Neuronal stem cell (in vitro differentiated cells): ENCODE measurements around the gene SIRT2.

ENCODE experiments used
- DNase-seq: peaks from one replicate; pipeline ENCODE4 v3.0.0-alpha.2; 2013; ENCODE audit warnings: low spot score
- H2AFZ ChIP-seq: one replicate; pipeline ENCODE4 v1.6.1; 2013; ENCODE audit warnings: mild to moderate bottlenecking, low read length, inconsistent platforms
- H2AK5ac ChIP-seq: 2 replicates; pipeline ENCODE4 v1.6.1; 2013; ENCODE audit warnings: low read depth, mild to moderate bottlenecking, inconsistent platforms, low read length, moderate library complexity, mixed read lengths
- H2BK120ac ChIP-seq: 2 replicates; pipeline ENCODE4 v1.6.1; 2013; ENCODE audit warnings: low read depth, mild to moderate bottlenecking, inconsistent platforms, low read length, moderate library complexity, mixed read lengths
- H2BK12ac ChIP-seq: one replicate; pipeline ENCODE4 v1.6.1; 2013; ENCODE audit warnings: low read length, inconsistent platforms
- H2BK15ac ChIP-seq: 2 replicates; pipeline ENCODE4 v1.6.1; 2013; ENCODE audit warnings: mild to moderate bottlenecking, low read length, inconsistent platforms, mixed read lengths
- H2BK5ac ChIP-seq: one replicate; pipeline ENCODE4 v1.6.1; 2013; ENCODE audit warnings: inconsistent platforms, mild to moderate bottlenecking, low read length, moderate library complexity
- H3K14ac ChIP-seq: one replicate; pipeline ENCODE4 v1.6.1; 2013; ENCODE audit warnings: low read length, inconsistent platforms
- H3K18ac ChIP-seq: 2 replicates; pipeline ENCODE4 v1.6.1; 2013; ENCODE audit warnings: low read length, inconsistent platforms
- H3K23ac ChIP-seq: 2 replicates; pipeline ENCODE4 v1.6.1; 2013; ENCODE audit warnings: low read depth, mild to moderate bottlenecking, mixed read lengths, low read length, inconsistent platforms; ENCODE audit not compliant: poor library complexity
- H3K27ac ChIP-seq: replicated peaks from 3 replicates; pipeline ENCODE4 v1.5.1; 2013; ENCODE audit warnings: low read length, inconsistent platforms
- H3K27me3 ChIP-seq, 3 experiments: 2 replicates each; pipeline ENCODE4 v1.6.1; 2013; ENCODE audit warnings: low read length in 3 of 3, mild to moderate bottlenecking in 2 of 3, inconsistent platforms in 1 of 3, low read depth in 1 of 3, mixed read lengths in 1 of 3, moderate library complexity in 1 of 3; ENCODE audit not compliant: control insufficient read depth in 3 of 3, insufficient read depth in 3 of 3
- H3K36me3 ChIP-seq, 2 donors: replicated peaks in 1 of 2; 2 replicates each; pipeline ENCODE4 v1.6.1; 2013; ENCODE audit warnings: low read length in 2 of 2; ENCODE audit not compliant: control insufficient read depth in 2 of 2, insufficient read depth in 2 of 2
- H3K4ac ChIP-seq: 2 replicates; pipeline ENCODE4 v1.6.1; 2013; ENCODE audit warnings: inconsistent platforms, mild to moderate bottlenecking, low read length, moderate library complexity
- H3K4me1 ChIP-seq, 2 donors: 1 replicate in 1 of 2; 2 replicates in 1 of 2; pipeline ENCODE4 v1.6.1; 2013; ENCODE audit warnings: low read length in 2 of 2, low read depth in 1 of 2; ENCODE audit not compliant: control insufficient read depth in 2 of 2, insufficient read depth in 1 of 2
- H3K4me2 ChIP-seq: one replicate; pipeline ENCODE4 v1.6.1; 2013; ENCODE audit warnings: mild to moderate bottlenecking, low read length, inconsistent platforms; ENCODE audit not compliant: insufficient read depth, poor library complexity, severe bottlenecking
- H3K4me3 ChIP-seq, 2 donors: 2 replicates each; pipeline ENCODE4 v1.5.1; 2013; ENCODE audit warnings: low read length in 2 of 2, mild to moderate bottlenecking in 2 of 2, inconsistent platforms in 1 of 2, moderate library complexity in 1 of 2
- H3K79me1 ChIP-seq: one replicate; pipeline ENCODE4 v1.6.1; 2013; ENCODE audit warnings: low read depth, mild to moderate bottlenecking, inconsistent platforms, low read length, moderate library complexity
- H3K9ac ChIP-seq: one replicate; pipeline ENCODE4 v1.6.1; 2013; ENCODE audit warnings: mild to moderate bottlenecking, low read depth, low read length, inconsistent platforms; ENCODE audit not compliant: poor library complexity
- H3K9me3 ChIP-seq, 2 donors: replicated peaks in 1 of 2; 2 replicates each; pipeline versions ENCODE3 to v1.6.1; 2013; ENCODE audit warnings: low read length in 2 of 2, mild to moderate bottlenecking in 2 of 2, inconsistent platforms in 1 of 2, low read depth in 1 of 2, mixed read lengths in 1 of 2, moderate library complexity in 1 of 2; ENCODE audit not compliant: control insufficient read depth in 2 of 2, insufficient read depth in 1 of 2
- H4K8ac ChIP-seq: one replicate; pipeline ENCODE4 v1.6.1; 2013; ENCODE audit warnings: low read depth, mild to moderate bottlenecking, inconsistent platforms, low read length, moderate library complexity
- H4K91ac ChIP-seq: one replicate; pipeline ENCODE4 v1.6.1; 2013; ENCODE audit warnings: low read length, low read depth, mild to moderate bottlenecking, inconsistent platforms; ENCODE audit not compliant: poor library complexity
- WGBS, 2 donors: extraction: QIAGEN DNeasy Blood & Tissue Kit; methylation state at CpG; one replicate each; pipeline ENCODE4 v1.1.7; 2013; ENCODE audit warnings: missing lambda C conversion rate in 2 of 2, mixed read lengths in 1 of 2; ENCODE audit not compliant: insufficient read length in 2 of 2, insufficient replicate concordance in 1 of 2; ENCODE audit errors: extremely low coverage in 2 of 2; 5-methylcytosine and 5-hydroxymethylcytosine counted together

SIRT2 gene

DNA sequence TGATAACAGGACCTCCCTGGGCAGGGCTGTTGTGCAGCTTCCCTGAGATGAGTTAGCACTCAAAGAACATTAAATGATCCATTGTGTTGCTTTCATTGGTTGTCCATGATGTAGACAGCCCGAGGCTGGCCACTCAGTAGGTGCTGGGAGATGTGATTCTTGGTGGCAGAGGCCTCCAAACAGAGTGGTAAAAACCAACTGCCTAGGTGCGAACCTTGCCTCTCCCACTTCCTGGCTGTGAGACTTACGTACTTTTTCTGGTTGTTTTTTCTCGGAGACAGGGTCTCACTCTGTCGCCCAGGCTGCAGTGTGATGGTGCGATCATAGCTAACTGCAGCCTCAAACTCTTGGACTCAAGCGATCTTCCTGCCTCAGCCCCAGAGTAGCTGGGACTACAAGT, 25.0 kb upstream of the SIRT2 start:
- Histone ChIP-seq H3K14ac (no peak overlapping the region), H3K23ac (no peak overlapping the region), H3K4me1 (no peaks in the 10 kb centered on the region), H3K4me3 (no peak overlapping the region), H3K79me1 (no peaks in the 10 kb centered on the region), H3K27me3 (no peaks in the 10 kb centered on the region), H2AK5ac (no peak overlapping the region), H2BK15ac (no peak overlapping the region), H4K91ac (no peak overlapping the region), H4K8ac (no peak overlapping the region), H2BK120ac (no peak overlapping the region), H3K36me3 (peaks cover 32 to 56% of the 10 kb centered on the region in 2 donors), H2AFZ (no peak overlapping the region), H3K4me2 (no peak overlapping the region), H2BK12ac (no peak overlapping the region), H3K9ac (no peak overlapping the region), H3K18ac (no peak overlapping the region), H3K9me3 (no peaks in the 10 kb centered on the region), H3K27ac (no peak overlapping the region), H2BK5ac (no peak overlapping the region), H3K4ac (no peak overlapping the region)
- WGBS, 2 donors: no CpG with 5 or more reads among the region's 7 CpGs
- DNase-seq: no peak

DNA sequence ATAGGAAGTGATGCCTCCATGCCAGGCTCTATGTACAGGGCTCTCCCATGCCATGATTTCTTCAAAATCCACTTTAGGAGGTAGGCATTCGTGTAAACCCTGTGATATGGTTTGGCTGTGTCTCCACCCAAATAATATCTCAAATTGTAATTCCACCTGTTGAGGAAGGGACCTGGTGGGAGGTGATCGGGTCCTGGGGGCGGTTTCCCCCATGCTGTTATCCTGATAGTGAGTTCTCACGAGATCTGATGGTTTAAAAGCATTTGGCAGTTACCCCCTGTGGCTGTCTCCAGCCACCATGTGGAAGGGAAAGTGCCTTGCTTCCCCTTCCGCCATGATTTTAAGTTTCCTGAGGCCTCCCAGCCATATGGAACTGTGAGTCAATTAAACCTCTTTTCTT, 23.1 kb upstream of the SIRT2 start:
- Histone ChIP-seq H3K36me3 (peaks cover 34 to 44% of the 10 kb centered on the region in 2 donors), H3K79me1 (no peaks in the 10 kb centered on the region), H4K91ac (no peak overlapping the region), H2BK5ac (no peak overlapping the region), H3K4me3 (no peak overlapping the region), H2BK120ac (no peak overlapping the region), H3K27ac (no peak overlapping the region), H3K23ac (no peak overlapping the region), H3K4me2 (no peak overlapping the region), H2BK12ac (no peak overlapping the region), H3K18ac (no peak overlapping the region), H2BK15ac (no peak overlapping the region), H3K27me3 (no peaks in the 10 kb centered on the region), H2AK5ac (no peak overlapping the region), H3K9ac (no peak overlapping the region), H4K8ac (no peak overlapping the region), H3K9me3 (no peaks in the 10 kb centered on the region), H2AFZ (no peak overlapping the region), H3K14ac (no peak overlapping the region), H3K4me1 (no peaks in the 10 kb centered on the region), H3K4ac (no peak overlapping the region)
- DNase-seq: no peak
- WGBS, 2 donors: no CpG with 5 or more reads among the region's 5 CpGs

DNA sequence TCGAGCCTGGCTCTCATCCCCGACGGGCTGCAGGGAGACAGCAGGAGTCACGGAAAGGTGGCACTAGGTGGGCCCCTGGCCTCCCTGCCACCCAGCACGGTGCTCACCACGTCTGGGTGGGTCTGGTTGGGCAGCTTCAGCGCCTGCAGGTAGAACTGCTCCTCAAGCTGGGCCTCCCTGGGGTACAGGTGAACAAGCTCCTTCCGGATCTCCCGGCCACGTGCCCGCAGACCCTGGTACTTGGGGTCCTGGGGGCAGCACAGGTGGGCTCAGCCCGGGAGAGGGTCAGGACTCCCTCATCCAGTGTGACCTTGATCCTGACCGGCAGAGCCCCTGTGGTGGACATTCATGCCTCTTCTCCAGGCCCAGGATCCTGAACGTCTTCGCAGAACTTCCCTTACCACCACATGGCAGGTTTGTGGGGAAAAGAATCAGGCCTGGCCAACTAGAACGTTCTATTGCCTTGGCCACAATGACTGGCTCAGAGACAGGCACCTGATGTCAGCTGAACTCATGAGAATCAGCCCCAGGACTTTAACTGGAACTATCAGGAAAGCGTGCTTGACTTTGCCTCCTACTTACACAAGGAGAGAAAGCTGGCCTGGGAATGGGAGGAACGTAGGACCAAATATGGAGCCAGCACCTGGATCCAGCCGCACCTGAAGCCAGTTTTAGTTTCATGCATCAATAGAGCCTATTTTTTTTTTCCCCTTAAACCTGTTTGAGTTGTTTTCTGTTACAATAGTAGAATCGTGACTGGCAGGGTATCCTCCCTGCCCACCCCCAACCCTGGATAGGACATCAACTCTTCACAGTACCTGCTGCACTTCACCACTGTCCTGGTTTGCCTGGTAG, 22.2 kb upstream of the SIRT2 start:
- no peak overlapping the region for H3K23ac ChIP-seq
- no peak overlapping the region for H2AFZ ChIP-seq
- peaks cover 34 to 43% of the 10 kb centered on the region in 2 donors for H3K36me3 ChIP-seq
- no peaks in the 10 kb centered on the region for H3K79me1 ChIP-seq
- WGBS, 2 donors: no CpG with 5 or more reads among the region's 20 CpGs
- H3K4me3 ChIP-seq: no peak overlapping the region
- H3K4ac ChIP-seq: no peak overlapping the region
- no peaks in the 10 kb centered on the region for H3K4me1 ChIP-seq
- no peaks in the 10 kb centered on the region for H3K9me3 ChIP-seq
- no peak overlapping the region for H4K91ac ChIP-seq
- H3K4me2 ChIP-seq: no peak overlapping the region
- H3K18ac ChIP-seq: no peak overlapping the region
- no peak overlapping the region for H4K8ac ChIP-seq
- no peak overlapping the region for H3K27ac ChIP-seq
- no peak for DNase-seq
- H3K9ac ChIP-seq: no peak overlapping the region
- H2BK15ac ChIP-seq: no peak overlapping the region
- H2AK5ac ChIP-seq: no peak overlapping the region
- no peak overlapping the region for H3K14ac ChIP-seq
- H2BK5ac ChIP-seq: no peak overlapping the region
- no peaks in the 10 kb centered on the region for H3K27me3 ChIP-seq
- H2BK12ac ChIP-seq: no peak overlapping the region
- H2BK120ac ChIP-seq: no peak overlapping the region

DNA sequence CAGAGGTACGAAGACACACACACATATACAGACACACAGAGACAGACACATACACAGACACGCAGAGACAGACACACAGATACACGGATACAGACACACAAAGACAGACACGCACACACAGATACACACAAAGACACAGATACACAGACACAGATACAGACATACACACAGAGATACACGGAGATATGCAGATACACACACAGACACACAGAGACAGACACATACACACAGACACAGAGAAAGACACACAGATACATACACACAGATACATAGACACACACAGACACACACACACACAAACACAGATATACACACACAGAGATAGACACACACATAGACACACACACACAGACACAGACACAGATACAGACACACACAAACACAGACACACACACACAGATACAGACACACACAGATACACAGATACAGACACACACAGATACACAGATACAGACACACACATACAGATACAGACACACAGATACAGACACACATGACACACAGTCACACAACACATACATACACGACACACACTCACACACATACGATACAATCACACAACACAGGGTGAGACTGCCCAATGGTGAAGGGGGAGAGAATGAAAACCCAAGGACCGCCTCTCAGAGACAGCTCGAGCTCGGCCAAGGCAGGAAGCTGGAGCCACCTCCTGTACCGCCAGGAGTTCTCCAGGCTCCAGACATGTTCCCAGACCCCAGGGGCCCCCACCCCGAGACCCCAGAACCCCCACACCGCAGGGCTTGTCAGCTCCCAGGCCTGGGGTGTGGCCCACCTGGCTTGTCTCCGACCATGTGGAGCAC, 21.4 kb upstream of the SIRT2 start:
- H2AK5ac ChIP-seq: no peak overlapping the region
- H4K8ac ChIP-seq: no peak overlapping the region
- H2BK12ac ChIP-seq: no peak overlapping the region
- no peak overlapping the region for H3K4ac ChIP-seq
- H3K27ac ChIP-seq: no peak overlapping the region
- H2BK15ac ChIP-seq: no peak overlapping the region
- no peak overlapping the region for H3K18ac ChIP-seq
- H2BK120ac ChIP-seq: no peak overlapping the region
- H3K23ac ChIP-seq: no peak overlapping the region
- no peak overlapping the region for H3K4me2 ChIP-seq
- peaks cover 2% of the 10 kb centered on the region for H3K79me1 ChIP-seq
- H4K91ac ChIP-seq: no peak overlapping the region
- no peaks in the 10 kb centered on the region for H3K9me3 ChIP-seq
- no peaks in the 10 kb centered on the region for H3K27me3 ChIP-seq
- H3K9ac ChIP-seq: no peak overlapping the region
- no peak for DNase-seq
- H2BK5ac ChIP-seq: no peak overlapping the region
- H3K4me3 ChIP-seq: no peak overlapping the region
- H3K14ac ChIP-seq: no peak overlapping the region
- no CpG with 5 or more reads among the region's 14 CpGs for WGBS, 2 donors
- H2AFZ ChIP-seq: no peak overlapping the region
- H3K4me1 ChIP-seq: no peaks in the 10 kb centered on the region
- H3K36me3 ChIP-seq: peaks cover 32 to 38% of the 10 kb centered on the region in 2 donors
